Liver (tissue), 9 donors: ENCODE results near the gene DUSP2. TPM values are rescaled to one million over a fixed set of nuclear protein-coding genes. Genes with fewer than 3 reads are reported as not detected.
"Not testable (repeated sequence)": the region's sequence is repeated elsewhere in the genome, so short reads cannot be mapped to it uniquely, and the experiment has no call there.

Experiments
- DNase-seq: peaks from one replicate; pipeline ENCODE4 v3.0.0-alpha.2; 2017; ENCODE audit warnings: low spot score
- H3K27ac ChIP-seq, 2 donors: one replicate each; pipeline ENCODE4 v1.7.0; 2013; ENCODE audit warnings: inconsistent platforms in 2 of 2, low read length in 2 of 2, control low read depth in 1 of 2, low read depth in 1 of 2, mild to moderate bottlenecking in 1 of 2
- H3K27me3 ChIP-seq, 4 donors: one replicate each; pipeline versions ENCODE4 v1.6.1 to v1.7.0; 2013; ENCODE audit warnings: low read length in 3 of 4, inconsistent platforms in 1 of 4, mild to moderate bottlenecking in 1 of 4, moderate library complexity in 1 of 4; ENCODE audit not compliant: control insufficient read depth in 4 of 4, insufficient read depth in 4 of 4
- H3K36me3 ChIP-seq, 4 donors: one replicate each; pipeline versions ENCODE4 v1.6.1 to v1.7.0; 2013; ENCODE audit warnings: low read length in 3 of 4, mild to moderate bottlenecking in 3 of 4, low read depth in 1 of 4, moderate library complexity in 1 of 4; ENCODE audit not compliant: control insufficient read depth in 4 of 4, insufficient read depth in 3 of 4
- H3K4me1 ChIP-seq, 4 donors: one replicate each; pipeline versions ENCODE4 v1.6.1 to v1.7.0; 2013; ENCODE audit warnings: low read length in 3 of 4, mild to moderate bottlenecking in 3 of 4, moderate library complexity in 1 of 4; ENCODE audit not compliant: control insufficient read depth in 4 of 4, insufficient read depth in 4 of 4
- H3K4me3 ChIP-seq, 3 donors: one replicate each; pipeline versions ENCODE4 v1.6.1 to v1.7.0; 2013; ENCODE audit warnings: low read length in 3 of 3, control low read depth in 1 of 3, low read depth in 1 of 3, mild to moderate bottlenecking in 1 of 3
- H3K9ac ChIP-seq, 2 donors: one replicate each; pipeline ENCODE4 v1.7.0; 2013; ENCODE audit warnings: low read length in 2 of 2, mild to moderate bottlenecking in 2 of 2, moderate library complexity in 2 of 2, control low read depth in 1 of 2, low read depth in 1 of 2
- H3K9me3 ChIP-seq, 4 donors: one replicate each; pipeline versions ENCODE4 v1.6.1 to v1.7.0; 2013; ENCODE audit warnings: low read length in 3 of 4; ENCODE audit not compliant: control insufficient read depth in 4 of 4
- EGR1 ChIP-seq, 2 donors: IDR thresholded peaks; 2 replicates each; pipeline ENCODE4 v1.6.1; 2016 to 2018; ENCODE audit warnings: antibody characterized with exemption in 2 of 2, low read depth in 2 of 2
- FOXA1 ChIP-seq: IDR thresholded peaks from 2 replicates; pipeline ENCODE4 v1.6.1; 2016; ENCODE audit warnings: antibody characterized with exemption
- FOXA2 ChIP-seq: IDR thresholded peaks from 2 replicates; pipeline ENCODE4 v1.6.1; 2016; ENCODE audit warnings: antibody characterized with exemption
- GABPA ChIP-seq, 2 donors: IDR thresholded peaks in 1 of 2; conservative IDR thresholded peaks in 1 of 2; 2 replicates each; pipeline ENCODE4 v1.6.1; 2016; ENCODE audit warnings: antibody characterized with exemption in 2 of 2, mild to moderate bottlenecking in 1 of 2, moderate library complexity in 1 of 2
- HNF4A ChIP-seq, 2 donors: conservative IDR thresholded peaks; 2 replicates each; pipeline ENCODE4 v1.6.1; 2016; ENCODE audit warnings: antibody characterized with exemption in 2 of 2, mild to moderate bottlenecking in 2 of 2
- HNF4G ChIP-seq: IDR thresholded peaks from 2 replicates; pipeline ENCODE4 v1.6.1; 2016; ENCODE audit warnings: antibody characterized with exemption
- JUND ChIP-seq, 2 donors: IDR thresholded peaks; 2 replicates each; pipeline ENCODE4 v1.6.1; 2016; ENCODE audit warnings: antibody characterized with exemption in 2 of 2
- NR2F2 ChIP-seq: IDR thresholded peaks from 2 replicates; pipeline ENCODE4 v1.6.1; 2016; ENCODE audit warnings: antibody characterized with exemption
- RAD21 ChIP-seq, 2 donors: IDR thresholded peaks; 2 replicates each; pipeline ENCODE4 v1.6.1; 2016; ENCODE audit warnings: antibody characterized with exemption in 2 of 2, mild to moderate bottlenecking in 2 of 2
- RXRA ChIP-seq, 2 donors: IDR thresholded peaks; 2 replicates each; pipeline ENCODE4 v1.6.1; 2017 to 2018; ENCODE audit warnings: antibody characterized with exemption in 2 of 2, mild to moderate bottlenecking in 1 of 2
- SP1 ChIP-seq: IDR thresholded peaks from 2 replicates; pipeline ENCODE4 v1.6.1; 2018; ENCODE audit warnings: antibody characterized with exemption, mild to moderate bottlenecking
- TAF1 ChIP-seq: conservative IDR thresholded peaks from 2 replicates; pipeline ENCODE4 v1.6.1; 2016; ENCODE audit warnings: antibody characterized with exemption, mild to moderate bottlenecking
- YY1 ChIP-seq: IDR thresholded peaks from 2 replicates; pipeline ENCODE4 v1.6.1; 2016; ENCODE audit warnings: antibody characterized with exemption, mild to moderate bottlenecking
- WGBS: extraction: QIAGEN DNeasy Blood & Tissue Kit; methylation state at CpG from one replicate; pipeline ENCODE4 v1.1.7; 2013; 5-methylcytosine and 5-hydroxymethylcytosine counted together
- polyA plus RNA-seq, 2 donors: library from polyadenylated mRNA; stranded (reverse) in 1 of 2; unstranded in 1 of 2; fragments of 200-250 nt in 1 of 2; fragments of >200 nt in 1 of 2; fragmentation: Nextera tagmentation in 1 of 2; extraction: Ambion mirVana in 1 of 2; gene quantifications; one replicate each; pipeline versions ENCODE4 v1.2.1 to v1.2.3, GENCODE V29; 2013 to 2015
- total RNA-seq, 2 donors: library from RNA; depleted of rRNA; stranded (reverse); fragments of >200 nt; gene quantifications; one replicate each; pipeline ENCODE4 v1.2.3, GENCODE V29; 2014
- TF ChIP-seq, protein P1 (sequence below): IDR thresholded peaks from 2 replicates; pipeline ENCODE4 v1.6.1; 2016; ENCODE audit warnings: antibody characterized with exemption
- TF ChIP-seq, protein P2 (sequence below): fragments of 150-350 bp; IDR thresholded peaks from 2 replicates; pipeline ENCODE4 v1.5.1; 2017; ENCODE audit warnings: improper control_type of control experiment, low read depth, low read length; ENCODE audit not compliant: missing input control
- TF ChIP-seq, protein P3 (sequence below): IDR thresholded peaks from 2 replicates; pipeline ENCODE4 v1.6.1; 2016; ENCODE audit warnings: antibody characterized with exemption
- TF ChIP-seq, protein P4 (sequence below): IDR thresholded peaks from 2 replicates; pipeline ENCODE4 v1.6.1; 2016; ENCODE audit warnings: antibody characterized with exemption
- TF ChIP-seq, protein P5 (sequence below): IDR thresholded peaks from 2 replicates; pipeline ENCODE4 v1.6.1; 2016; ENCODE audit warnings: antibody characterized with exemption, mild to moderate bottlenecking
- donor health status: healthy.
- donor health status: healthy.
- donor health status: healthy.
- donor health status: healthy.
- donor health status: healthy.

The DUSP2 gene
- total and polyA plus RNA-seq, 4 donors, result 0.99 to 2.8 (median 1.6) TPM

DNA sequence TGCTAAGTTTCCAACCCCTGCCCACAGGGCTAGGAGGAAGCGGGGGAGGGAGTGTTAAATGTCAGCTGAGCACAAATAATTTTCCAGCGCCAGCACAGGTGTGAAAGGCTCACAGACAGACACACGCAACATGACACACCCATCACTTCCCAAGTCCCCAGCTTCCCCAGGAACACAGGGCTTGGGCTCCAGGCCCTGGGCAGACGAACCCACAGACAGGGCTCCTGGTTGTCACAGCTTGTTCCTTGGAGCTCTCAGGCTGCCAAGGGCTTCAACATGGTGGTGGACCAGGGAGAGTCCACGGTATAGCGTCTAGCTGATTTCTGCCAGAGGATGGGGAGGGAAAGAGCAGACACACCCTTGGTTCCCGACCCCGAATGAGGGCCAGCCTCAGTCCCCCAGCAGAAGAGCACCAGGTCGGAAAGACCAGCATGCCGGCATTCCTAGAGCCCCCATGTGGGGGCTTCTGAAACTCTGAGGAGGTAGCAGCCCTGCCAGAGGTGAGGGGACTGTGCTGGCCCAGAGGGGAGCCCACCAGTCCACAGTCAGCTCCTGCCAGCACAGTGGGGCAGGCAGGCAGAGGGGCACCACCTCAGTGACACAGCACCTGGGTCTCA is 1.9 kb downstream of the DUSP2 start (continued):
- TF ChIP-seq HNF4G (no peak), HNF4A (conservative IDR thresholded peaks at IDR 0.05) (no peak)
- TF ChIP-seq, protein P1, sequence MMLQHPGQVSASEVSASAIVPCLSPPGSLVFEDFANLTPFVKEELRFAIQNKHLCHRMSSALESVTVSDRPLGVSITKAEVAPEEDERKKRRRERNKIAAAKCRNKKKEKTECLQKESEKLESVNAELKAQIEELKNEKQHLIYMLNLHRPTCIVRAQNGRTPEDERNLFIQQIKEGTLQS, result no peak
- TF ChIP-seq, protein P2, sequence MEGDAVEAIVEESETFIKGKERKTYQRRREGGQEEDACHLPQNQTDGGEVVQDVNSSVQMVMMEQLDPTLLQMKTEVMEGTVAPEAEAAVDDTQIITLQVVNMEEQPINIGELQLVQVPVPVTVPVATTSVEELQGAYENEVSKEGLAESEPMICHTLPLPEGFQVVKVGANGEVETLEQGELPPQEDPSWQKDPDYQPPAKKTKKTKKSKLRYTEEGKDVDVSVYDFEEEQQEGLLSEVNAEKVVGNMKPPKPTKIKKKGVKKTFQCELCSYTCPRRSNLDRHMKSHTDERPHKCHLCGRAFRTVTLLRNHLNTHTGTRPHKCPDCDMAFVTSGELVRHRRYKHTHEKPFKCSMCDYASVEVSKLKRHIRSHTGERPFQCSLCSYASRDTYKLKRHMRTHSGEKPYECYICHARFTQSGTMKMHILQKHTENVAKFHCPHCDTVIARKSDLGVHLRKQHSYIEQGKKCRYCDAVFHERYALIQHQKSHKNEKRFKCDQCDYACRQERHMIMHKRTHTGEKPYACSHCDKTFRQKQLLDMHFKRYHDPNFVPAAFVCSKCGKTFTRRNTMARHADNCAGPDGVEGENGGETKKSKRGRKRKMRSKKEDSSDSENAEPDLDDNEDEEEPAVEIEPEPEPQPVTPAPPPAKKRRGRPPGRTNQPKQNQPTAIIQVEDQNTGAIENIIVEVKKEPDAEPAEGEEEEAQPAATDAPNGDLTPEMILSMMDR, result no peak

DNA sequence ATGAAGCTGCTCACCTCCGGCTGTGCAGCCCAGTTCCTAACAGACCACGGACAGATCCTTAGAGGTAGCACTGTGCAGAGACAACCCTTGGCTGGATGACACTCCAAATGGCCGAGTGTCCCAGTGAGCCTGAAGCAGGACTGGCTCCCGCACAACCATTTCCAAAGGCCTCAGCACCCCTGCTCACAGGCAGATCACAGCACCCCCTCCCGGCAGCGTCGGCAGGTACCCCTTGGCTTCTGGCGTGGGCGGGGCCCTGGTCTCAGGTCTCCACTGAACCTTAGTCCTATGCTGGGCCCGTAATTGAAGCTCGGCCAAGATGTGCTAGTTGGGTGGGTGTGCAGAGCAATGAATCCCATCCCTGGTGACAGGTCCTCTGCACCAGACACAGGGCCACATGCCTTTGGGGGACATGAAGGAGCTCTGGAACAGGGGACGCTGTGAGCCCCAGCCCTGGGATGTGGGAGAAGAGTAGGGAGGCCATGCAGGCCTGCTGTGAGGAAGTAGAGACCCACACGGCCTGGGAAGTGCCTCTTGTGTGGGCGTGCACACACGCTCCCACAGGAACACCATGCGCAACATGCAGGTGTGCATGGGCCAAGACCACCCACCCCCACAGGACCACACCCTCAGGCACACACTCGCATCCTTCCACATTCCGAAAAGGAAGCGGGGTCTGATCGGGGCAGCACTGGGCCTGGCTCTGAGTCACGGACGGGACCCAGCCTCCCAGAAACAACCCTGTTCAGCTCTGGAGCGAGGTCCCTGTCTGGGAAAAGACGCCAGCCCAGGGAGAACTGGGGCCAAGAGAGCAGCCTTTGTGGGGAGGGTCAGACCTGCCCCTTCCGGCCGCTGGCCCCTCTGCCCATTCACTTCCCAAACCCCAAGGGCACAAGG is 2.8 kb downstream of the DUSP2 start:
- Histone ChIP-seq H3K36me3 (no peaks in the 10 kb centered on the region), H3K9ac (no peak overlapping the region), H3K4me3 (no peak overlapping the region), H3K27me3 (no peaks in the 10 kb centered on the region), H3K9me3 (no peaks in the 10 kb centered on the region), H3K4me1 (peaks cover 0 to 8% (median 5%) of the 10 kb centered on the region in 4 donors), H3K27ac (no peak overlapping the region)
- DNase-seq, result no peak
- 86% methylated on average over 26 of the region's 26 CpGs for WGBS
- TF ChIP-seq HNF4G, result no peak
- TF ChIP-seq, protein P3, sequence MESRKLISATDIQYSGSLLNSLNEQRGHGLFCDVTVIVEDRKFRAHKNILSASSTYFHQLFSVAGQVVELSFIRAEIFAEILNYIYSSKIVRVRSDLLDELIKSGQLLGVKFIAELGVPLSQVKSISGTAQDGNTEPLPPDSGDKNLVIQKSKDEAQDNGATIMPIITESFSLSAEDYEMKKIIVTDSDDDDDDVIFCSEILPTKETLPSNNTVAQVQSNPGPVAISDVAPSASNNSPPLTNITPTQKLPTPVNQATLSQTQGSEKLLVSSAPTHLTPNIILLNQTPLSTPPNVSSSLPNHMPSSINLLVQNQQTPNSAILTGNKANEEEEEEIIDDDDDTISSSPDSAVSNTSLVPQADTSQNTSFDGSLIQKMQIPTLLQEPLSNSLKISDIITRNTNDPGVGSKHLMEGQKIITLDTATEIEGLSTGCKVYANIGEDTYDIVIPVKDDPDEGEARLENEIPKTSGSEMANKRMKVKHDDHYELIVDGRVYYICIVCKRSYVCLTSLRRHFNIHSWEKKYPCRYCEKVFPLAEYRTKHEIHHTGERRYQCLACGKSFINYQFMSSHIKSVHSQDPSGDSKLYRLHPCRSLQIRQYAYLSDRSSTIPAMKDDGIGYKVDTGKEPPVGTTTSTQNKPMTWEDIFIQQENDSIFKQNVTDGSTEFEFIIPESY, result no peak
- TF ChIP-seq, protein P4, sequence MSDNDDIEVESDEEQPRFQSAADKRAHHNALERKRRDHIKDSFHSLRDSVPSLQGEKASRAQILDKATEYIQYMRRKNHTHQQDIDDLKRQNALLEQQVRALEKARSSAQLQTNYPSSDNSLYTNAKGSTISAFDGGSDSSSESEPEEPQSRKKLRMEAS, result no peak
- no peak for TF ChIP-seq GABPA (IDR thresholded peaks at IDR 0.05 in 1 of 2, conservative IDR thresholded peaks at IDR 0.05 in 1 of 2)
- TF ChIP-seq, protein P1, result no peak
- TF ChIP-seq TAF1, result no peak
- no peak for TF ChIP-seq NR2F2
- TF ChIP-seq JUND (IDR thresholded peaks at IDR 0.05), result no peak
- no peak for TF ChIP-seq YY1
- TF ChIP-seq EGR1 (IDR thresholded peaks at IDR 0.05; ENCODE audit: low read depth in 2 of 2), result no peak
- TF ChIP-seq RXRA (IDR thresholded peaks at IDR 0.05), result no peak
- no peak for TF ChIP-seq FOXA2
- no peak for TF ChIP-seq FOXA1
- TF ChIP-seq HNF4A (conservative IDR thresholded peaks at IDR 0.05), result no peak
- no peak for TF ChIP-seq SP1
- TF ChIP-seq, protein P5, sequence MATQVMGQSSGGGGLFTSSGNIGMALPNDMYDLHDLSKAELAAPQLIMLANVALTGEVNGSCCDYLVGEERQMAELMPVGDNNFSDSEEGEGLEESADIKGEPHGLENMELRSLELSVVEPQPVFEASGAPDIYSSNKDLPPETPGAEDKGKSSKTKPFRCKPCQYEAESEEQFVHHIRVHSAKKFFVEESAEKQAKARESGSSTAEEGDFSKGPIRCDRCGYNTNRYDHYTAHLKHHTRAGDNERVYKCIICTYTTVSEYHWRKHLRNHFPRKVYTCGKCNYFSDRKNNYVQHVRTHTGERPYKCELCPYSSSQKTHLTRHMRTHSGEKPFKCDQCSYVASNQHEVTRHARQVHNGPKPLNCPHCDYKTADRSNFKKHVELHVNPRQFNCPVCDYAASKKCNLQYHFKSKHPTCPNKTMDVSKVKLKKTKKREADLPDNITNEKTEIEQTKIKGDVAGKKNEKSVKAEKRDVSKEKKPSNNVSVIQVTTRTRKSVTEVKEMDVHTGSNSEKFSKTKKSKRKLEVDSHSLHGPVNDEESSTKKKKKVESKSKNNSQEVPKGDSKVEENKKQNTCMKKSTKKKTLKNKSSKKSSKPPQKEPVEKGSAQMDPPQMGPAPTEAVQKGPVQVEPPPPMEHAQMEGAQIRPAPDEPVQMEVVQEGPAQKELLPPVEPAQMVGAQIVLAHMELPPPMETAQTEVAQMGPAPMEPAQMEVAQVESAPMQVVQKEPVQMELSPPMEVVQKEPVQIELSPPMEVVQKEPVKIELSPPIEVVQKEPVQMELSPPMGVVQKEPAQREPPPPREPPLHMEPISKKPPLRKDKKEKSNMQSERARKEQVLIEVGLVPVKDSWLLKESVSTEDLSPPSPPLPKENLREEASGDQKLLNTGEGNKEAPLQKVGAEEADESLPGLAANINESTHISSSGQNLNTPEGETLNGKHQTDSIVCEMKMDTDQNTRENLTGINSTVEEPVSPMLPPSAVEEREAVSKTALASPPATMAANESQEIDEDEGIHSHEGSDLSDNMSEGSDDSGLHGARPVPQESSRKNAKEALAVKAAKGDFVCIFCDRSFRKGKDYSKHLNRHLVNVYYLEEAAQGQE, result no peak
- TF ChIP-seq, protein P2, result no peak
- no peak for TF ChIP-seq RAD21 (IDR thresholded peaks at IDR 0.05)

DNA sequence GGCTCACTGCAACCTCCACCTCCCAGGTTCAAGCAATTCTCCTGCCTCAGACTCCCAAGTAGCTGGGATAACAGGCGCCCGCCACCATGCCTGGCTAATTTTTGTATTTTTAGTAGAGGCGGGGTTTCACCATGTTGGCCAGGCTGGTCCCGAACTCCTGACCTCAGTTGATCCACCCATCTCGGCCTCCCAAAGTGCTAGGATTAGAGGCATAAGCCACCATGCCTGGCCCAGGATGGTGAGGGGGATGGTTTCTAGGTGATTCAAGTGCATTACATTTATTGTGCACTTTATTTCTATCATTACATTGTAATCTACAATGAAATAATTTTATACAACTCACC is 3.6 kb downstream of the DUSP2 start:
- not testable (repeated sequence) for H3K36me3 ChIP-seq, DNase-seq, H3K9ac ChIP-seq, H3K27me3 ChIP-seq, H3K9me3 ChIP-seq, H3K4me1 ChIP-seq, H3K4me3 ChIP-seq, H3K27ac ChIP-seq
- WGBS, result 94% methylated on average over 5 of the region's 5 CpGs
